WERI-Rb-1 (cell line): ENCODE data around the gene KIAA1328.
"Not testable (repeated sequence)": the region's sequence is repeated elsewhere in the genome, so short reads cannot be mapped to it uniquely, and the experiment has no call there.

Source experiments
- DNase-seq: peaks from one replicate; pipeline ENCODE4 v3.0.0-alpha.2; 2020
- H3K27ac ChIP-seq: fragments of 250-450 bp; sonication (Bioruptor Pico); 2 replicates; pipeline ENCODE4 v1.5.1; 2020; ENCODE audit warnings: mild to moderate bottlenecking, moderate library complexity
- H3K27me3 ChIP-seq: fragments of 250-450 bp; sonication (Bioruptor Pico); 2 replicates; pipeline ENCODE4 v1.5.1; 2021; ENCODE audit warnings: mild to moderate bottlenecking, low read depth, moderate library complexity; ENCODE audit not compliant: insufficient read depth, severe bottlenecking
- H3K36me3 ChIP-seq: fragments of 250-450 bp; sonication (Bioruptor Pico); 2 replicates; pipeline ENCODE4 v1.5.1; 2020; ENCODE audit warnings: mild to moderate bottlenecking, moderate library complexity
- H3K4me3 ChIP-seq: 2 replicates; pipeline ENCODE4 v1.5.1; 2011; ENCODE audit warnings: low read depth, mild to moderate bottlenecking, control low read depth, low read length
- H3K9me3 ChIP-seq: fragments of 250-450 bp; sonication (Bioruptor Pico); 2 replicates; pipeline ENCODE4 v1.5.1; 2021; ENCODE audit warnings: mild to moderate bottlenecking, moderate library complexity; ENCODE audit not compliant: severe bottlenecking
- CTCF ChIP-seq: IDR thresholded peaks from 2 replicates; pipeline ENCODE4 v1.5.1; 2011; ENCODE audit warnings: low read depth, mild to moderate bottlenecking, control low read depth, inconsistent platforms, low read length

KIAA1328 gene

GRCh38 chr18:36899289-36899688 is 70.4 kb downstream of the KIAA1328 start:
- no peak for DNase-seq
- H3K4me3 ChIP-seq = no peak overlapping the region
- peaks cover 2% of the 10 kb centered on the region for H3K9me3 ChIP-seq
- H3K36me3 ChIP-seq = no peaks in the 10 kb centered on the region
- no peaks in the 10 kb centered on the region for H3K27me3 ChIP-seq
- TF ChIP-seq CTCF = 0 out of 2 replicates have a peak, but pooled peaks have one; percentile 13
- no peak overlapping the region for H3K27ac ChIP-seq

GRCh38 chr18:36900466-36900865 is 71.5 kb downstream of the KIAA1328 start:
- no peaks in the 10 kb centered on the region for H3K36me3 ChIP-seq
- no peak for TF ChIP-seq CTCF
- H3K4me3 ChIP-seq = no peak overlapping the region
- H3K9me3 ChIP-seq = peaks cover 2% of the 10 kb centered on the region
- DNase-seq = no peak
- no peak overlapping the region for H3K27ac ChIP-seq
- H3K27me3 ChIP-seq = no peaks in the 10 kb centered on the region

GRCh38 chr18:36901277-36901701 is 72.4 kb downstream of the KIAA1328 start:
- Histone ChIP-seq H3K4me3 (no peak overlapping the region), H3K36me3 (no peaks in the 10 kb centered on the region), H3K27ac (no peak overlapping the region), H3K27me3 (no peaks in the 10 kb centered on the region), H3K9me3 (peaks cover 2% of the 10 kb centered on the region)
- no peak for TF ChIP-seq CTCF
- DNase-seq = no peak

- Histone ChIP-seq H3K9me3 (peaks cover 2% of the 10 kb centered on the region), H3K27ac (no peak overlapping the region), H3K27me3 (no peaks in the 10 kb centered on the region), H3K4me3 (no peak overlapping the region), H3K36me3 (no peaks in the 10 kb centered on the region)
- no peak for DNase-seq
- TF ChIP-seq CTCF = no peak
Observed at GRCh38 chr18:36903215-36903928, 74.4 kb downstream of the KIAA1328 start.

- Histone ChIP-seq H3K27me3 (no peaks in the 10 kb centered on the region), H3K36me3 (no peaks in the 10 kb centered on the region), H3K4me3 (no peak overlapping the region), H3K27ac (no peak overlapping the region), H3K9me3 (no peaks in the 10 kb centered on the region)
- no peak for TF ChIP-seq CTCF
- DNase-seq = no peak
Observed at GRCh38 chr18:36905571-36905970, 76.6 kb downstream of the KIAA1328 start.

- DNase-seq, H3K27me3 ChIP-seq, H3K27ac ChIP-seq, H3K9me3 ChIP-seq, H3K36me3 ChIP-seq, H3K4me3 ChIP-seq: not testable (repeated sequence)
Observed at GRCh38 chr18:36909282-36909681, 80.4 kb downstream of the KIAA1328 start.
